ENCODE measurements around the gene ERN1. TPM values are rescaled to one million over a fixed set of nuclear protein-coding genes. Genes with fewer than 3 reads are reported as not detected.

The ERN1 gene
- total and polyA plus RNA-seq, 2 of the 13 experiments (the other 11 are each of a cell fraction or from before 2014, with no cell fraction given): 6.0 to 12.7 TPM

GRCh38 chr17:64155751-64156544 lies 26.0 kb upstream of the ERN1 start (continued):
- TF ChIP-seq SOX13 (IDR thresholded peaks at IDR 0.05) (no peak), SOX13 (CRISPR knock-in tag; conservative IDR thresholded peaks at IDR 0.05 in 1 of 2, IDR thresholded peaks at IDR 0.05 in 1 of 2) (peak in 1 of 2 experiments; percentile 68; a peak in 2 of 4 replicates), CSRNP1 (CRISPR knock-in tag; IDR thresholded peaks at IDR 0.05) (no peak; the same call in none of the 2 replicates), GTF2F1 (IDR thresholded peaks at IDR 0.05; ENCODE audit: low read length) (no peak), SALL1 (CRISPR knock-in tag; IDR thresholded peaks at IDR 0.05) (peak; percentile 75), ZNF878 (CRISPR knock-in tag; IDR thresholded peaks at IDR 0.05) (no peak; the same call in 1 of the 2 replicates), HNF1A (IDR thresholded peaks at IDR 0.05; ENCODE audit: low read depth) (peak; percentile 27; the same call in 1 of the 2 replicates), HNF1A (CRISPR knock-in tag; IDR thresholded peaks at IDR 0.05; ENCODE audit: borderline replicate concordance) (peak; percentile 83; the same call in 1 of the 2 replicates), MYC (CRISPR knock-in tag; IDR thresholded peaks at IDR 0.05; ENCODE audit: borderline replicate concordance) (peak; percentile 50; the same call in 1 of the 2 replicates), KLF6 (CRISPR knock-in tag; IDR thresholded peaks at IDR 0.05) (peak; percentile 65; the same call in 1 of the 2 replicates), ZNF276 (CRISPR knock-in tag; IDR thresholded peaks at IDR 0.05; ENCODE audit: low read depth) (no peak), ZKSCAN1 (IDR thresholded peaks at IDR 0.05; ENCODE audit: low read length) (no peak), ZIK1 (CRISPR knock-in tag; IDR thresholded peaks at IDR 0.05; ENCODE audit: borderline replicate concordance, low read depth) (no peak; the same call in 1 of the 2 replicates), FOSL1 (CRISPR knock-in tag; IDR thresholded peaks at IDR 0.05; ENCODE audit: borderline replicate concordance) (no peak), ZBTB46 (CRISPR knock-in tag; IDR thresholded peaks at IDR 0.05; ENCODE audit: borderline replicate concordance) (no peak), CEBPB (IDR thresholded peaks at IDR 0.05; ENCODE audit: borderline replicate concordance, low read depth, low read length) (peak; percentile 83; the same call in 1 of the 2 replicates), SUZ12 (IDR thresholded peaks at IDR 0.05; ENCODE audit: low read depth, low read length) (no peak), U2AF1 (optimal IDR thresholded peaks at IDR 0.05; ENCODE audit: low read depth, low read length) (peak; percentile 32), ZSCAN9 (CRISPR knock-in tag; IDR thresholded peaks at IDR 0.05; ENCODE audit: borderline replicate concordance) (peak; percentile 64; the same call in 1 of the 2 replicates), NFATC3 (CRISPR knock-in tag; IDR thresholded peaks at IDR 0.05) (no peak)

Data from HepG2 (cell line).